ENCODE measurements around the gene DTNB.
"Not testable (repeated sequence)": the region's sequence is repeated elsewhere in the genome, so short reads cannot be mapped to it uniquely, and the experiment has no call there.

DTNB gene

DNA sequence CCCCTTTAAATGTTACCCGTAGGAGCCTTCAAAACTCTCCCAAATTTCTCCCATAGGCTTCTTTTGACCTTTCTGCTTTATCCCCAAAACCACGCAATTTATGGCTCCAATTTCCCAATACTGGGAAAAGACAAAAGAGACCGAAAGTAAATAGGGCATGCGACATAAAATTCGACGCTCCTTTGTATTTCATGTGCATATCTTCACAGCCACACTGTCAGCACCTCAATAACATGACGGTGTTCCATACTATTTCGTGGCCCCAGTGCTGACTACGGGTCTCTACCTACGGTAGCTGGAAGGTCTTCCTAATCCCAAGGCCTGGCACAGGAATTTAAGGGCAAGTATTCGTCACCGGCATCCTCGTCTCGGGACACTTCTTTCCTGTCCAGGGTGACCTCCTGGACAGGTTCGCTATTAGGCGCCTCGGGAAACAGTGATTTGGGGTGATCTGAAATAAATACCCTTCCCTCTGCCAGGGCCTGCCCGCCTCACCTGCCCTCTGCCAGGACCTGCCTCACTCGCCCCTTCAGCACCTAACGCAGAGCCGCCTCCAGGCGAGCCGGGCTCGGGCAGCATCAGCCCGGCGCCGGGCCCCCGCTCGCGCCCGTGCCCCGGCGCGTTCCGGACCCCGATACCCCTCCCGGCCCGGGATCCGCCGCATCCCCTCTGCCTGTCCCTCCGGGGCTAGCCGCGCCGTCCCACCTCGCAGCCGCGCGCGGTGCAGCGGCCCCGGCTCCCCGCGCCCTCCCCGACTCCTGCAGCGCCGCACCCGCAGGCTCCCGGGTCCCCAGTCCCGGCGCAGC lies 680 bp downstream of the DTNB start:
- TF ChIP-seq EZH2 (IDR thresholded peaks at IDR 0.05), result no peak

DNA sequence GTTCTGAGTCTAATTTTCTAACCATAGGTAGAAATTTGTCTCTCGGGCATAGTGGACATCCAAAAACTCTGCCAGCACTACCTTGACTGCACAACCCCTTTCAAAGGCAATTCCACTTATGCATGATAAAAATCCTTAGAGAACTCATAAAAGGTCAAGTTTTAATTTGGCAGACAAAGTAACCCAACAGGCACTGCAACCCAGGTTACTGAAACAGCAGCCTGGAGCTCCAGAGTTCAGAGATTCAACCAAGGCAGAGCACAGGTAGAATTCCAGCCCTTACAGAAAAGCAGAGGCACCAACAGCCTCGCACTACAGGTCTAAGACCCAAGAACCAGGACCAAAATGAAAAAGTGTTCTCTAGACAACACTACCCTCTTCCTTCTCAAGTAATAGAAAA lies 1.8 kb downstream of the DTNB start:
- Histone ChIP-seq H3K9me3 (ENCODE audit: low read depth, low read length) (no peaks in the 10 kb centered on the region), H3K27ac (no peak overlapping the region), H3K4me3 (0 out of 2 replicates have a peak overlapping the region, but pooled peaks have one; percentile 87), H3K9ac (ENCODE audit: insufficient read length) (no peak overlapping the region), H3K36me3 (ENCODE audit: insufficient read depth, low read length) (no peaks in the 10 kb centered on the region)
- DNase-seq (ENCODE audit: low read depth, low spot score), result no peak
- TF ChIP-seq POLR2AphosphoS5 (IDR thresholded peaks at IDR 0.05; ENCODE audit: borderline replicate concordance, low read depth, low read length), result no peak
- TF ChIP-seq EZH2 (IDR thresholded peaks at IDR 0.05), result no peak
- TF ChIP-seq FOXP2 (optimal IDR thresholded peaks at IDR 0.05; ENCODE audit: control extremely low read depth, extremely low read length, insufficient read depth), result no peak

More for the DNA sequence above, 680 bp downstream of the DTNB start:
- Histone ChIP-seq H3K36me3 (ENCODE audit: insufficient read depth, low read length) (no peaks in the 10 kb centered on the region), H3K27ac (no peak overlapping the region), H3K9ac (ENCODE audit: insufficient read length) (peak overlapping the region; percentile 82), H3K4me3 (peak overlapping the region; percentile 87), H3K9me3 (ENCODE audit: low read depth, low read length) (no peaks in the 10 kb centered on the region)
- DNase-seq (ENCODE audit: low read depth, low spot score), result no peak

DNA sequence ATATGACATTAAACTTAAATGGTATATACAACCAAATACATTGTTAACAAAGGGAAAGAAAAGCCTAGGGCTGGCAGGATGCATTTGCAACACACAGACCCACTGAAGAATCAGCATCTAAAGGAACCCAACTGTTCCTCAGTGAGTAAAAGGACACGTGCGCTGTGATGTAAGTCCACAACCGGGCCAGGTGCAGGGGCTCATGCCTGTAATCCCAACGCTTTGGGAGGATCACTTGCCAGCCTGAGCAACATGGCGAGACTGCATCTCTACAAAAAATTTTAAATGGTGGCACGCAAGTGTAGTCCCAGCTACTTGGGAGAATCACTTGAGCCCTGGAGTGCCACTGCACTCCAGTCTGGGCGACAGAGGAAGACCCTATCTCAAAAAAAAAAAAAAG lies 3.9 kb downstream of the DTNB start:
- Histone ChIP-seq H3K9ac (ENCODE audit: insufficient read length) (no peak overlapping the region), H3K27ac (no peak overlapping the region), H3K36me3 (ENCODE audit: insufficient read depth, low read length) (no peaks in the 10 kb centered on the region), H3K9me3 (ENCODE audit: low read depth, low read length) (no peaks in the 10 kb centered on the region), H3K4me3 (no peak overlapping the region)
- TF ChIP-seq FOXP2 (optimal IDR thresholded peaks at IDR 0.05; ENCODE audit: control extremely low read depth, extremely low read length, insufficient read depth) (no peak), EZH2 (IDR thresholded peaks at IDR 0.05) (no peak), POLR2AphosphoS5 (IDR thresholded peaks at IDR 0.05; ENCODE audit: borderline replicate concordance, low read depth, low read length) (no peak)
- DNase-seq (ENCODE audit: low read depth, low spot score), result no peak

DNA sequence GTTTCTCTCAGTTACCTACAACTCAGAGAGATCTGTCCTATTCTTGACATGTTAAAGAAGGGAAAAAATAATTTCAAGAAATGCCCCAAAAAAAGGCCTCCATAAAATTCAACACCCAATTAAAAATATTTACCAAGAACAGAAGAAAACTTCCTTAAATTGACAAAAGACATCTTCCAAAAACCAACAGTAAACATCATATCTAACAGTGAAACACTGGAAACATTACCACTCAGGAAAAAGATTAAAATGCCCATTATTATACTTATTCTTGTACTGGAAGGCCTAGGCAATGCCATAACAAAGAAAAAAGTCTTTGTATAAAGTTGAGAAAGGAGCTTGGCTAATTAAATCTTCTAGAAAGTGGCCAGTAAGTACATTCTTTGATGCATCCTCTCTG lies 7.2 kb downstream of the DTNB start:
- Histone ChIP-seq H3K27ac (no peak overlapping the region), H3K36me3 (ENCODE audit: insufficient read depth, low read length) (no peaks in the 10 kb centered on the region), H3K9ac (ENCODE audit: insufficient read length) (no peak overlapping the region), H3K9me3 (ENCODE audit: low read depth, low read length) (no peaks in the 10 kb centered on the region), H3K4me3 (no peak overlapping the region)
- TF ChIP-seq POLR2AphosphoS5 (IDR thresholded peaks at IDR 0.05; ENCODE audit: borderline replicate concordance, low read depth, low read length), result no peak
- no peak for TF ChIP-seq EZH2 (IDR thresholded peaks at IDR 0.05)
- TF ChIP-seq FOXP2 (optimal IDR thresholded peaks at IDR 0.05; ENCODE audit: control extremely low read depth, extremely low read length, insufficient read depth), result no peak
- DNase-seq (ENCODE audit: low read depth, low spot score), result no peak

DNA sequence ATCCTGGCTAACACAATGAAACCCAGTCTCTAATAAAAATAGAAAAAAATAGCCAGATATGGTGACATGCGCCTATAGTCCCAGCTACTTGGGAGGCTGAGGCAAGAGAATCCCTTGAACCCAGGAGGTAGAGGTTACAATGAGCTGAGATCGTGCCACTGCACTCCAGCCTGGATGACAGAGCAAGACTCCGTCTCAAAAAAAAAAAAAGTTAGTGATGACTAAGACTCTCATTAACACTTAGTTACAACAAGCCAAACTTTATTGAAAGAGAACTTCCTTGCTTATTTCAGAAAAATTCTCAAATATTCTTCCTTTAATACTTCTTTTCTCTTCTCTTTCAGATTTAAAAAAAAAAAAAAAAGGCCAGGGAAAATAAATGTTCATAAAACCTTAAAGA lies 7.9 kb downstream of the DTNB start:
- not testable (repeated sequence) for H3K27ac ChIP-seq; H3K9me3 ChIP-seq (ENCODE audit: low read depth, low read length); H3K9ac ChIP-seq (ENCODE audit: insufficient read length); H3K4me3 ChIP-seq; DNase-seq (ENCODE audit: low read depth, low spot score); H3K36me3 ChIP-seq (ENCODE audit: insufficient read depth, low read length)

DNA sequence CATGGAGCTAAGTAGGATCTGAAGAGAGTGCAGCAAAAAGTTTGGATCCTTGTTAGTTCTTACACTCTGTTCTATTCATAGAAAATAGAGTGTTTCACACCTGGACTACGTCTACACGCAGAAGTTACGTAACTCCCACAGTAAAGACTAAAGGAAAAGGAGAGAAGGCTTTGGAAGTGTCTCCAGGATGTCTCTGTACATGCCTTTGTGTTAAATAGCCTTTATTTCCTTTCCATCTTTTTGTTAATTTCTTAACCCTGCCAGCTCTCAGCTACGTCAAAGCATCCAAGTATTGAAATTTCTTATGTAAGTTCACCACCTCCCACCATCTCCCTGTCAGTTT lies 8.4 kb downstream of the DTNB start:
- Histone ChIP-seq H3K9ac (ENCODE audit: insufficient read length) (no peak overlapping the region), H3K27ac (no peak overlapping the region), H3K9me3 (ENCODE audit: low read depth, low read length) (no peaks in the 10 kb centered on the region), H3K4me3 (no peak overlapping the region), H3K36me3 (ENCODE audit: insufficient read depth, low read length) (no peaks in the 10 kb centered on the region)
- TF ChIP-seq EZH2 (IDR thresholded peaks at IDR 0.05) (no peak), FOXP2 (optimal IDR thresholded peaks at IDR 0.05; ENCODE audit: control extremely low read depth, extremely low read length, insufficient read depth) (no peak), POLR2AphosphoS5 (IDR thresholded peaks at IDR 0.05; ENCODE audit: borderline replicate concordance, low read depth, low read length) (no peak)
- DNase-seq (ENCODE audit: low read depth, low spot score), result no peak

DNA sequence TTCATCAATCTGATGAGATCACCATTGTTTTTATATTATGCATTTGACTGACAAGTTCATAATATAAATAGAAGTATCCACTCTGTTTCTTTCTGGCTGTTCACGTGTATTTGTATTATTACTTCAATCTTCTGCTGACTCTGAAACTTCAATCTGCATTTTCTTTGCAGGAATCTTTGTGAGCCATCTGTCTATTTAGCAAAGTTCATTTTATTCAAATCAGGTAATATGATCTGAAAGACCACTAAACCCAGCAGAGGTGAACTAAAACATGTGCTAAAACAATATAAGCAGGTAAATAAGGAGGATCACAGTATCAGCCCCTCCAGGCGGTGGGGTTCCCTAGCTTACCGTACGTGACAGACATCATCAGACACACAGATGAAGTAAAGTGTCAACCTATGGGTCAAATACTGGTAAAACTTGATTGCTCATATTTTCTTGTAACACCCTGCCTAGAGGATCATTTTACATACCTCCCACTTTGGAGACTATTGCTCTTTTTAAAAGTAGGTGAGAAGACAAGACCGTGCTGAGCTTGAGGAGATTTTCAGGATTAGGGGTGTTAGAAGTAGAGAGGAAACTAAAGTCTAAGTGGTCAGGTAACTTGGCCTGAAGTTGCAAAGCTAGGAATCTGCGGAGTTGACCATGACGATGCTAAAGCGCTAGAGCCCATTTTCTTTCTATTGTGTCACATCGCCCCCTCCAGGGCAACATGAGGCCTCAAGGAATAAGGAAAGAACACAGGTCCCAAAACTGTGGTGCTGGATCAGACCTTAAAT lies 9.0 kb downstream of the DTNB start:
- Histone ChIP-seq H3K4me3 (no peak overlapping the region), H3K9ac (ENCODE audit: insufficient read length) (no peak overlapping the region), H3K9me3 (ENCODE audit: low read depth, low read length) (no peaks in the 10 kb centered on the region), H3K27ac (no peak overlapping the region), H3K36me3 (ENCODE audit: insufficient read depth, low read length) (no peaks in the 10 kb centered on the region)
- TF ChIP-seq EZH2 (IDR thresholded peaks at IDR 0.05) (no peak), FOXP2 (optimal IDR thresholded peaks at IDR 0.05; ENCODE audit: control extremely low read depth, extremely low read length, insufficient read depth) (no peak), POLR2AphosphoS5 (IDR thresholded peaks at IDR 0.05; ENCODE audit: borderline replicate concordance, low read depth, low read length) (no peak)
- no peak for DNase-seq (ENCODE audit: low read depth, low spot score)

DNA sequence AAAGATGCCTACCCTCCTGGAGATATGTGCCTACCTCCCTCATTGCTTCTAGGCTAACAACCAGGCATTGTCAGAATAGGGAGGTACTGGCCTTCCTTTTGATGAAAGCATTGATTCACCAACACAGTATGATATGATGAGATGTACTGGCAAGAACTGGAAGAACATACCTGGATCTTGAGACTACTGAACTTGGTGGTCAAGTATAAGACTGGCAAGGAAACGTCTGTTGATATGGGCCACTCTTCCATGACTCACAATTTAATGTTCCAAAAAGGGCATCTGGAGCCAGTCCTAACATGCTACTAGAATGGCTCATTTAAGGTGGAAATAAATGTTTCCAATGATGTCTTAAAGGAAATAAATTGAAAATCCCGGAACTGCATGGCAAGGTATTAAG lies 18.1 kb downstream of the DTNB start:
- no peak overlapping the region for H3K9ac ChIP-seq (ENCODE audit: insufficient read length)
- TF ChIP-seq FOXP2 (optimal IDR thresholded peaks at IDR 0.05; ENCODE audit: control extremely low read depth, extremely low read length, insufficient read depth) (no peak), POLR2AphosphoS5 (IDR thresholded peaks at IDR 0.05; ENCODE audit: borderline replicate concordance, low read depth, low read length) (no peak)
- H3K4me3 ChIP-seq, result no peak overlapping the region
- no peak overlapping the region for H3K27ac ChIP-seq
- DNase-seq (ENCODE audit: low read depth, low spot score), result no peak
- 0 out of 2 replicates have a peak, but pooled peaks cover 4% of the 10 kb centered on the region for H3K36me3 ChIP-seq (ENCODE audit: insufficient read depth, low read length)
- H3K9me3 ChIP-seq (ENCODE audit: low read depth, low read length), result no peaks in the 10 kb centered on the region

DNA sequence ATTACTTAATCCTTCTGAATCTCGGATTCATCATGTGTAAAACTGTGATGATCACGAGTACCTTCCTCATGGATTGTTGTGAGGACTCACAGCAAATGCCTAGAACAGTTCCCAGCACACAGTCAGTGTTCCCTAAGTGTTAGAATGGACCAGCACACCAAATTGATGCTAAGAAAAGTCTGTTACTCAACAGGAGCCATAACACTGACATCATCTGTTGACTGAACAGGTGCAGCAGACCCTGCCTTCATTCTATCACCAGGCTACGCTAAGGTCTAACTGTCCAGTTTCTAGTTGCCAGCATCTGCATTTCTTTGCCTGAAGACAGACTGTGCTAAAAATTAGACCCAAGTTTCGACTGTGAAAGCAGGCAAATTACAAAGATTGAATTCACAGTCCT lies 18.6 kb downstream of the DTNB start:
- H3K9ac ChIP-seq (ENCODE audit: insufficient read length), result no peak overlapping the region
- no peak for DNase-seq (ENCODE audit: low read depth, low spot score)
- no peaks in the 10 kb centered on the region for H3K9me3 ChIP-seq (ENCODE audit: low read depth, low read length)
- TF ChIP-seq FOXP2 (optimal IDR thresholded peaks at IDR 0.05; ENCODE audit: control extremely low read depth, extremely low read length, insufficient read depth), result no peak
- TF ChIP-seq POLR2AphosphoS5 (IDR thresholded peaks at IDR 0.05; ENCODE audit: borderline replicate concordance, low read depth, low read length), result no peak
- no peak for TF ChIP-seq EZH2 (IDR thresholded peaks at IDR 0.05)
- 0 out of 2 replicates have a peak, but pooled peaks cover 6% of the 10 kb centered on the region for H3K36me3 ChIP-seq (ENCODE audit: insufficient read depth, low read length)
- no peak overlapping the region for H3K27ac ChIP-seq
- no peak overlapping the region for H3K4me3 ChIP-seq
